OCI-LY1 (cell line): ENCODE results near the gene PLOD2.

ENCODE experiments used
- H2AFZ ChIP-seq: fragments of 200-600 bp; sonication (generic), shearing (Covaris generic); 2 replicates; pipeline ENCODE4 v1.6.0; 2014; ENCODE audit warnings: antibody characterized with exemption, mild to moderate bottlenecking, low read length
- H3F3A ChIP-seq: fragments of 200-600 bp; sonication (generic), shearing (Covaris generic); 2 replicates; pipeline ENCODE4 v1.6.0; 2014; ENCODE audit warnings: mild to moderate bottlenecking, antibody characterized with exemption, low read length, moderate library complexity; ENCODE audit not compliant: insufficient read depth
- H3K27ac ChIP-seq: fragments of 200-600 bp; sonication (generic); 2 replicates; pipeline ENCODE4 v1.5.1; 2014; ENCODE audit warnings: low read length, mixed run types, mild to moderate bottlenecking, low read depth; ENCODE audit not compliant: poor library complexity, severe bottlenecking
- H3K27me3 ChIP-seq: fragments of 200-600 bp; sonication (generic); 2 replicates; pipeline ENCODE4 v1.6.0; 2014; ENCODE audit warnings: antibody characterized with exemption, mild to moderate bottlenecking, low read length, moderate library complexity; ENCODE audit not compliant: insufficient read depth
- H3K36me3 ChIP-seq: fragments of 200-600 bp; sonication (generic); 2 replicates; pipeline ENCODE4 v1.6.1; 2014; ENCODE audit warnings: mild to moderate bottlenecking, antibody characterized with exemption, low read length, moderate library complexity, mixed read lengths; ENCODE audit not compliant: insufficient read depth
- H3K4me1 ChIP-seq: fragments of 200-600 bp; sonication (generic); 2 replicates; pipeline ENCODE4 v1.5.1; 2014; ENCODE audit warnings: mild to moderate bottlenecking, low read length, moderate library complexity; ENCODE audit not compliant: insufficient read depth, severe bottlenecking
- H3K4me2 ChIP-seq: fragments of 200-600 bp; sonication (generic), shearing (Covaris generic); 2 replicates; pipeline ENCODE4 v1.6.1; 2014; ENCODE audit warnings: low read length
- H3K4me3 ChIP-seq: fragments of 200-600 bp; sonication (generic); 2 replicates; pipeline ENCODE4 v1.5.1; 2014; ENCODE audit warnings: low read length, low read depth, mild to moderate bottlenecking, mixed read lengths; ENCODE audit not compliant: poor library complexity, severe bottlenecking
- H3K79me2 ChIP-seq: fragments of 200-600 bp; shearing (Covaris generic); 2 replicates; pipeline ENCODE4 v1.6.1; 2016; ENCODE audit warnings: mixed run types, low read length, mixed read lengths; ENCODE audit not compliant: insufficient read depth
- H3K9ac ChIP-seq: fragments of 200-600 bp; sonication (generic), shearing (Covaris generic); 2 replicates; pipeline ENCODE4 v1.6.1; 2014; ENCODE audit warnings: mild to moderate bottlenecking, low read length, mixed read lengths
- H3K9me2 ChIP-seq: fragments of 200-600 bp; sonication (generic), shearing (Covaris generic); 2 replicates; pipeline ENCODE4 v1.6.1; 2014; ENCODE audit warnings: low read depth, mild to moderate bottlenecking, low read length, mixed read lengths
- H3K9me3 ChIP-seq: fragments of 200-600 bp; shearing (Covaris generic); 2 replicates; pipeline ENCODE4 v1.6.1; 2014; ENCODE audit warnings: low read length, mixed read lengths
- H4K20me1 ChIP-seq: fragments of 200-600 bp; sonication (generic), shearing (Covaris generic); 2 replicates; pipeline ENCODE4 v1.6.0; 2016; ENCODE audit warnings: mild to moderate bottlenecking, low read length; ENCODE audit not compliant: insufficient read depth
- CTCF ChIP-seq: fragments of 200-600 bp; sonication (generic), shearing (Covaris generic); IDR thresholded peaks from 2 replicates; pipeline ENCODE4 v1.5.1; 2017; ENCODE audit warnings: mild to moderate bottlenecking, antibody characterized with exemption, low read length, moderate library complexity, mixed read lengths
- EZH2 ChIP-seq: fragments of 200-600 bp; sonication (generic), shearing (Covaris generic); IDR thresholded peaks from 2 replicates; pipeline ENCODE4 v1.8.0; 2017; ENCODE audit warnings: borderline replicate concordance, mixed run types, mild to moderate bottlenecking, antibody characterized with exemption, low read length, moderate library complexity, mixed read lengths

The PLOD2 gene

GRCh38 chr3:146154316-146154715 is 6.7 kb downstream of the PLOD2 start:
- Histone ChIP-seq H3K4me3 (no peak overlapping the region), H4K20me1 (no peaks in the 10 kb centered on the region), H3K4me1 (no peaks in the 10 kb centered on the region), H3K27me3 (no peaks in the 10 kb centered on the region), H3K36me3 (no peaks in the 10 kb centered on the region), H3K4me2 (no peak overlapping the region), H3F3A (no peaks in the 10 kb centered on the region), H3K9ac (no peak overlapping the region), H3K27ac (no peak overlapping the region), H2AFZ (no peak overlapping the region), H3K9me2 (no peaks in the 10 kb centered on the region), H3K79me2 (no peaks in the 10 kb centered on the region), H3K9me3 (no peaks in the 10 kb centered on the region)
- TF ChIP-seq EZH2 (no peak), CTCF (no peak)

- H3K79me2 ChIP-seq: no peaks in the 10 kb centered on the region
- H3K4me1 ChIP-seq: no peaks in the 10 kb centered on the region
- H3K27ac ChIP-seq: no peak overlapping the region
- no peak overlapping the region for H3K9ac ChIP-seq
- H3K36me3 ChIP-seq: no peaks in the 10 kb centered on the region
- H4K20me1 ChIP-seq: no peaks in the 10 kb centered on the region
- no peaks in the 10 kb centered on the region for H3K27me3 ChIP-seq
- H3K4me3 ChIP-seq: no peak overlapping the region
- no peak overlapping the region for H3K4me2 ChIP-seq
- no peak for TF ChIP-seq CTCF
- TF ChIP-seq EZH2: no peak
- H3K9me3 ChIP-seq: no peaks in the 10 kb centered on the region
- no peak overlapping the region for H2AFZ ChIP-seq
- H3K9me2 ChIP-seq: no peaks in the 10 kb centered on the region
- H3F3A ChIP-seq: no peaks in the 10 kb centered on the region
Observed at GRCh38 chr3:146153429-146153828, 7.6 kb downstream of the PLOD2 start.

- H4K20me1 ChIP-seq: no peaks in the 10 kb centered on the region
- no peak overlapping the region for H2AFZ ChIP-seq
- H3K4me1 ChIP-seq: no peaks in the 10 kb centered on the region
- H3K9me3 ChIP-seq: no peaks in the 10 kb centered on the region
- TF ChIP-seq EZH2 (no peak), CTCF (no peak)
- H3K4me2 ChIP-seq: no peak overlapping the region
- no peak overlapping the region for H3K4me3 ChIP-seq
- no peaks in the 10 kb centered on the region for H3F3A ChIP-seq
- H3K79me2 ChIP-seq: no peaks in the 10 kb centered on the region
- no peaks in the 10 kb centered on the region for H3K27me3 ChIP-seq
- H3K9ac ChIP-seq: no peak overlapping the region
- no peaks in the 10 kb centered on the region for H3K36me3 ChIP-seq
- H3K9me2 ChIP-seq: no peaks in the 10 kb centered on the region
- H3K27ac ChIP-seq: no peak overlapping the region
Observed at GRCh38 chr3:146152834-146153233, 8.2 kb downstream of the PLOD2 start.
